HepG2 (cell line): Measurements from ENCODE around the gene FAM110A. TPM values are rescaled to one million over a fixed set of nuclear protein-coding genes. Genes with fewer than 3 reads are reported as not detected.
A peak's percentile ranks its signal among the peaks of the same experiment; 100 is the strongest.

Source experiments
- AKAP8 ChIP-seq: sonication (generic); formaldehyde crosslinking; IDR thresholded peaks from 2 replicates; pipeline ENCODE4 v1.5.1; 2020; ENCODE audit warnings: mild to moderate bottlenecking, missing genetic modification reagents
- ATF7-NPFF ChIP-seq: sonication (generic); formaldehyde crosslinking; IDR thresholded peaks from 2 replicates; pipeline ENCODE4 v1.8.1; 2023; ENCODE audit warnings: mild to moderate bottlenecking, low read depth, missing genetic modification reagents, moderate library complexity
- CEBPB ChIP-seq: IDR thresholded peaks from 2 replicates; pipeline ENCODE4 v1.6.1; 2011; ENCODE audit warnings: low read depth, low read length, improper control_type of control experiment, borderline replicate concordance
- CSRNP2 ChIP-seq: sonication (generic); formaldehyde crosslinking; conservative IDR thresholded peaks from 2 replicates; pipeline ENCODE4 v1.8.0; 2022; ENCODE audit warnings: low read depth, missing genetic modification reagents
- E2F5 ChIP-seq: sonication (generic); formaldehyde crosslinking; conservative IDR thresholded peaks from 2 replicates; pipeline ENCODE4 v1.4.0; 2020; ENCODE audit warnings: missing genetic modification reagents
- FLYWCH1 ChIP-seq: sonication (generic); formaldehyde crosslinking; IDR thresholded peaks from 2 replicates; pipeline ENCODE4 v1.8.1; 2023; ENCODE audit warnings: mild to moderate bottlenecking, missing genetic modification reagents
- FOXK2 ChIP-seq: fragments of 450-650 bp; IDR thresholded peaks from 2 replicates; pipeline ENCODE4 v1.6.1; 2016
- FOXP4 ChIP-seq: sonication (generic); formaldehyde crosslinking; IDR thresholded peaks from 2 replicates; pipeline ENCODE4 v1.4.0; 2020; ENCODE audit warnings: missing genetic modification reagents
- GMEB1 ChIP-seq: sonication (generic); formaldehyde crosslinking; IDR thresholded peaks from 2 replicates; pipeline ENCODE4 v1.5.1; 2020; ENCODE audit warnings: missing genetic modification reagents, mild to moderate bottlenecking, borderline replicate concordance
- HES4 ChIP-seq: sonication (generic); formaldehyde crosslinking; IDR thresholded peaks from 2 replicates; pipeline ENCODE4 v1.9.0; 2021; ENCODE audit warnings: mild to moderate bottlenecking, missing genetic modification reagents, borderline replicate concordance
- MED13 ChIP-seq: sonication (generic); formaldehyde crosslinking; IDR thresholded peaks from 2 replicates; pipeline ENCODE4 v1.5.0; 2020; ENCODE audit warnings: missing genetic modification reagents
- NFE2 ChIP-seq: sonication (generic); formaldehyde crosslinking; IDR thresholded peaks from 2 replicates; pipeline ENCODE4 v1.4.0; 2020; ENCODE audit warnings: missing genetic modification reagents
- SCMH1 ChIP-seq: sonication (generic); formaldehyde crosslinking; IDR thresholded peaks from 2 replicates; pipeline ENCODE4 v1.9.0; 2021; ENCODE audit warnings: missing genetic modification reagents, mild to moderate bottlenecking, borderline replicate concordance
- SIX4 ChIP-seq: sonication (generic); formaldehyde crosslinking; IDR thresholded peaks from 2 replicates; pipeline ENCODE4 v1.4.0; 2020; ENCODE audit warnings: missing genetic modification reagents
- TCF7L2 ChIP-seq: IDR thresholded peaks from 2 replicates; pipeline ENCODE4 v1.6.1; 2011; ENCODE audit warnings: mild to moderate bottlenecking, low read depth, low read length, moderate library complexity
- U2AF1 ChIP-seq: fragments of 200-400 bp; formaldehyde crosslinking; optimal IDR thresholded peaks from 2 replicates; pipeline ENCODE3; 2017; ENCODE audit warnings: mild to moderate bottlenecking, low read depth, low read length
- ZFP90 ChIP-seq: sonication (generic); formaldehyde crosslinking; IDR thresholded peaks from 2 replicates; pipeline ENCODE4 v1.8.0; 2022; ENCODE audit warnings: missing genetic modification reagents, mild to moderate bottlenecking, inconsistent platforms, borderline replicate concordance
- ZNF205 ChIP-seq: IDR thresholded peaks from 2 replicates; pipeline ENCODE4 v1.6.1; 2018; ENCODE audit warnings: missing biosample characterization, missing genetic modification reagents
- ZNF230 ChIP-seq: sonication (generic); formaldehyde crosslinking; IDR thresholded peaks from 2 replicates; pipeline ENCODE4 v1.4.0; 2020; ENCODE audit warnings: mild to moderate bottlenecking, missing genetic modification reagents
- ZNF280B ChIP-seq: sonication (generic); formaldehyde crosslinking; IDR thresholded peaks from 2 replicates; pipeline ENCODE4 v1.5.0; 2020; ENCODE audit warnings: missing genetic modification reagents, mild to moderate bottlenecking, borderline replicate concordance
- ZNF7 ChIP-seq: IDR thresholded peaks from 2 replicates; pipeline ENCODE4 v1.6.1; 2016; ENCODE audit warnings: missing biosample characterization, missing genetic modification reagents
- ZSCAN20 ChIP-seq: sonication (generic); formaldehyde crosslinking; IDR thresholded peaks from 2 replicates; pipeline ENCODE4 v1.4.0; 2020; ENCODE audit warnings: missing genetic modification reagents, mild to moderate bottlenecking, borderline replicate concordance
- polyA plus RNA-seq, 8 experiments: library from polyadenylated mRNA; depleted of rRNA in 3 of 8; stranded (reverse) in 7 of 8; unstranded in 1 of 8; fragments of >200 nt; fragmentation: Illumina TruSeq in 4 of 8; extraction: Trizol in 4 of 8; gene quantifications; 2 replicates each; pipeline versions ENCODE4 v1.2.1 to v1.2.3, GENCODE V29; 2011 to 2016; ENCODE audit warnings: low read depth in 4 of 8, missing spikeins in 1 of 8, mixed read lengths in 1 of 8; ENCODE audit not compliant: insufficient read depth in 1 of 8
- total RNA-seq, 5 experiments: library from RNA; depleted of rRNA; stranded (reverse); fragments of >200 nt; fragmentation: Illumina TruSeq; extraction: Trizol; gene quantifications; 2 replicates each; pipeline ENCODE4 v1.2.3, GENCODE V29; 2016; ENCODE audit warnings: low read depth in 1 of 5

The FAM110A gene
- total and polyA plus RNA-seq, 2 of the 13 experiments (the other 11 are each of a cell fraction or from before 2014, with no cell fraction given), result 1.9 TPM

GRCh38 chr20:841568-842546 lies 8.3 kb downstream of the FAM110A start (continued):
- TF ChIP-seq CSRNP2 (CRISPR knock-in tag), result no peak
- TF ChIP-seq ZNF280B (CRISPR knock-in tag), result peak; percentile 24; the same call in 1 of the 2 replicates
- no peak for TF ChIP-seq SCMH1 (CRISPR knock-in tag)
- TF ChIP-seq ZFP90 (CRISPR knock-in tag), result peak; percentile 47; the same call in 1 of the 2 replicates
- TF ChIP-seq MED13 (CRISPR knock-in tag), result no peak
- no peak for TF ChIP-seq FLYWCH1 (CRISPR knock-in tag)
- TF ChIP-seq GMEB1 (CRISPR knock-in tag), result no peak
- no peak for TF ChIP-seq FOXK2
- TF ChIP-seq E2F5, result no peak
- TF ChIP-seq HES4, result no peak
- peak; percentile 19; the same call in 1 of the 2 replicates for TF ChIP-seq CEBPB
- no peak for TF ChIP-seq ZSCAN20 (CRISPR knock-in tag)
- no peak for TF ChIP-seq ZNF205
- no peak for TF ChIP-seq AKAP8 (CRISPR knock-in tag)
- no peak for TF ChIP-seq NFE2 (CRISPR knock-in tag)
- no peak for TF ChIP-seq ZNF230 (CRISPR knock-in tag)
- no peak for TF ChIP-seq FOXP4 (CRISPR knock-in tag)
- no peak for TF ChIP-seq U2AF1
- no peak for TF ChIP-seq SIX4
- TF ChIP-seq TCF7L2, result no peak
- no peak for TF ChIP-seq ZNF7 (CRISPR knock-in tag)
- no peak for TF ChIP-seq ATF7-NPFF (CRISPR knock-in tag)
